Ascending aorta (tissue), 2 donors: ENCODE data around the gene BRD9. TPM values are rescaled to one million over a fixed set of nuclear protein-coding genes. Genes with fewer than 3 reads are reported as not detected.
A peak's percentile ranks its signal among the peaks of the same experiment; 100 is the strongest.

Experiments
- DNase-seq, 2 donors: peaks; one replicate each; pipeline ENCODE4 v3.0.0-alpha.2; 2019; ENCODE audit warnings: low spot score in 2 of 2
- H3K27ac ChIP-seq, 2 donors: fragments of 200-600 bp; sonication (generic); one replicate each; pipeline ENCODE4 v1.5.1; 2016 to 2017; ENCODE audit warnings: mild to moderate bottlenecking in 1 of 2
- H3K27me3 ChIP-seq: fragments of 200-600 bp; sonication (generic); one replicate; pipeline ENCODE4 v1.5.1; 2017
- H3K36me3 ChIP-seq, 2 donors: fragments of 200-600 bp; sonication (generic); one replicate each; pipeline ENCODE4 v1.5.1; 2016
- H3K4me1 ChIP-seq, 2 donors: fragments of 200-600 bp; sonication (generic); one replicate each; pipeline ENCODE4 v1.5.1; 2016 to 2017; ENCODE audit warnings: mild to moderate bottlenecking in 1 of 2
- H3K4me3 ChIP-seq, 2 donors: fragments of 200-600 bp; sonication (generic); one replicate each; pipeline ENCODE4 v1.5.1; 2016 to 2017; ENCODE audit warnings: mild to moderate bottlenecking in 1 of 2
- H3K9me3 ChIP-seq, 2 donors: fragments of 200-600 bp; sonication (generic); one replicate each; pipeline ENCODE4 v1.5.1; 2016
- intact Hi-C: fragments of 100-400 bp; cut with DNase I; formaldehyde crosslinking; loops from one replicate; pipeline ENCODE4 v1.15.1; 2023
- total RNA-seq: library from RNA; depleted of rRNA; stranded (reverse); fragments of >200 nt; gene quantifications from one replicate; pipeline ENCODE4 v1.1.0, GENCODE V29; 2016
- TF ChIP-seq, protein P1 (sequence below), 3 experiments: fragments of 200-600 bp in 2 of 3; fragments of 450-650 bp in 1 of 3; sonication (generic) in 2 of 3; IDR thresholded peaks; one replicate each; pipeline ENCODE4 v1.5.1; 2016 to 2019; ENCODE audit warnings: antibody characterized with exemption in 3 of 3, mild to moderate bottlenecking in 1 of 3, moderate library complexity in 1 of 3

The BRD9 gene
- total RNA-seq, 1 donor from 2014 or later: 13.6 TPM

DNA sequence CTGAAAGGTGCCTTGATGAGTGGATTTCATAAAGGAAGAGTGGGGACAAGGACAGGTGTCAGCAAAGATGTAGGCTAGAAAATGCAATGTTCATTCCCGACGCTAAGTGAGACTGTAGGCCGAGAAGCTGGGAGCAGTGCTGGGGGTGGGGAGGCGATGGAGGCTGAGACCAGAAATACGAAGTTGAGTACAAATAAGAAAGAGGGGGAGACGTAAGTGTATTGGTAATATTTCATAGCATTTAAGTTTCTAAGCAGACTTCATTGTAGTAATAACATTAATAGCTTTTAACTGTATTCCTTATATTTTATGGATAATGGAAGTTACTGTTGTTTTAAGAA lies 11.1 kb upstream of the BRD9 start:
- TF ChIP-seq, protein P1, sequence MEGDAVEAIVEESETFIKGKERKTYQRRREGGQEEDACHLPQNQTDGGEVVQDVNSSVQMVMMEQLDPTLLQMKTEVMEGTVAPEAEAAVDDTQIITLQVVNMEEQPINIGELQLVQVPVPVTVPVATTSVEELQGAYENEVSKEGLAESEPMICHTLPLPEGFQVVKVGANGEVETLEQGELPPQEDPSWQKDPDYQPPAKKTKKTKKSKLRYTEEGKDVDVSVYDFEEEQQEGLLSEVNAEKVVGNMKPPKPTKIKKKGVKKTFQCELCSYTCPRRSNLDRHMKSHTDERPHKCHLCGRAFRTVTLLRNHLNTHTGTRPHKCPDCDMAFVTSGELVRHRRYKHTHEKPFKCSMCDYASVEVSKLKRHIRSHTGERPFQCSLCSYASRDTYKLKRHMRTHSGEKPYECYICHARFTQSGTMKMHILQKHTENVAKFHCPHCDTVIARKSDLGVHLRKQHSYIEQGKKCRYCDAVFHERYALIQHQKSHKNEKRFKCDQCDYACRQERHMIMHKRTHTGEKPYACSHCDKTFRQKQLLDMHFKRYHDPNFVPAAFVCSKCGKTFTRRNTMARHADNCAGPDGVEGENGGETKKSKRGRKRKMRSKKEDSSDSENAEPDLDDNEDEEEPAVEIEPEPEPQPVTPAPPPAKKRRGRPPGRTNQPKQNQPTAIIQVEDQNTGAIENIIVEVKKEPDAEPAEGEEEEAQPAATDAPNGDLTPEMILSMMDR (IDR thresholded peaks at IDR 0.05): no peak
- intact Hi-C loops: loop anchor here (2.0 kb wide), 1 partner anchor 233 kb away; no protein-coding TSS in a partner anchor
- no peaks in the 10 kb centered on the region for H3K36me3 ChIP-seq

DNA sequence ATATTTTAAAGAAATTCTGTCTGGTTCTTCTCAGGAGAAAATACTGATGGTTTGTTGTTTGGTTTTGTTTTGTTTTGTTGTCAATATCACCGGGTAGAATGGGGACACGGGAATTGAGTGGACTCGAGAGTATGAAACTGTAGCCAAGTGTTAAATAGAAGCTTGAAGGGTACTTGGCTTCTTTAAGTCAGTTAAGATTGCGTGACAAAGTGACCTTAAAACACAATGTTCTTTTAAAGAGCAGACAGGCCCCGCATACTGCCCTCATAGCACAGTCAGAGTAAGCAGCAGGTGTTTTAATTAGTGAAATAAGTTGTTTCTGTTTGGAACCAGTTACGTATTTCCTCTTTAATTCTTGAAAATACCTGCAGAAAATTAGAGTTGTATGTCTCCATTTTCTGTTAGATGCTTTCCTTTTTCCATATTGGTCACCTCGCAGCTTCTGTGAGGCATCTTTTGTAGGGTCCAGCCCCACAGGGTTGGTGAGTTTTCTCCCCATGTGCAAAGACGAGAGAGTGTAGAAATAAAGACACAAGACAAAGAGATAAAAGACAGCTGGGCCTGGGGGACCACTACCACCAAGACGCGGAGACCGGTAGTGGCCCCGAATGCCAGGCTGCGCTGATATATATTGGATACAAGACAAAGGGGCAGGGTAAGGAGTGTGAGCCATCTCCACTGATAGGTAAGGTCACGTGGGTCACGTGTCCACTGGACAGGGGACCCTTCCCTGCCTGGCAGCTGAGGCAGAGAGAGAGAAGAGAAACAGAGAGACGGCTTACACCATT lies 9.7 kb upstream of the BRD9 start:
- intact Hi-C loops: loop anchor here (2.0 kb wide), 1 partner anchor 232 kb away; no protein-coding TSS in a partner anchor
- DNase-seq: peak in 1 of 2 donors; percentile 53
- Histone ChIP-seq H3K36me3 (no peaks in the 10 kb centered on the region), H3K27ac (no peak overlapping the region), H3K4me1 (no peaks in the 10 kb centered on the region), H3K27me3 (no peaks in the 10 kb centered on the region), H3K9me3 (no peaks in the 10 kb centered on the region), H3K4me3 (no peak overlapping the region)
- TF ChIP-seq, protein P1 (IDR thresholded peaks at IDR 0.05): no peak

More for the DNA sequence above, 11.1 kb upstream of the BRD9 start:
- Histone ChIP-seq H3K4me3 (no peak overlapping the region), H3K27me3 (no peaks in the 10 kb centered on the region), H3K9me3 (no peaks in the 10 kb centered on the region), H3K27ac (no peak overlapping the region), H3K4me1 (no peaks in the 10 kb centered on the region)
- DNase-seq: peak in 1 of 2 donors; percentile 46

DNA sequence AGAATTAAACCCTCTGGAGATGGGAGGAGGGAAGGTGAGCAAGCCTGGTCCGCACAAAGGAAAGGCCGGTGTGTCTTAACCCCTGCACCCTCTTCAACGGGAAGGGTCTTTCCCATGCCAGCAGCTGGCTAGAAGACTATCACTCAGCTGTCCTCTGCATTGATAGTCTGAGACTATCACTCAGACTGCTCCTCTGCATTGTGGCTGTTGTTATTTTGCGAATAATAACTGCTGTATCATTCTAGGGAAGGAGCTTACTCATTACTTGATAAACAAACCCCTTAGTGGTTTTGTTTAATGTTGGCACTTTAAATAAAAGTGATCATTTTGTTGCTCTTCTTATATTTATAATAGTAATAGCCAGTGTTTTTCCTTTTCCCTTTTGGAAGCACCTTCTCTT lies 8.2 kb upstream of the BRD9 start:
- no peaks in the 10 kb centered on the region for H3K36me3 ChIP-seq
- H3K27ac ChIP-seq: no peak overlapping the region
- no peak overlapping the region for H3K4me3 ChIP-seq
- H3K4me1 ChIP-seq: no peaks in the 10 kb centered on the region
- H3K27me3 ChIP-seq: no peaks in the 10 kb centered on the region
- TF ChIP-seq, protein P1 (IDR thresholded peaks at IDR 0.05): no peak
- no peaks in the 10 kb centered on the region for H3K9me3 ChIP-seq
- DNase-seq: no peak
- intact Hi-C loops: no loop called here

DNA sequence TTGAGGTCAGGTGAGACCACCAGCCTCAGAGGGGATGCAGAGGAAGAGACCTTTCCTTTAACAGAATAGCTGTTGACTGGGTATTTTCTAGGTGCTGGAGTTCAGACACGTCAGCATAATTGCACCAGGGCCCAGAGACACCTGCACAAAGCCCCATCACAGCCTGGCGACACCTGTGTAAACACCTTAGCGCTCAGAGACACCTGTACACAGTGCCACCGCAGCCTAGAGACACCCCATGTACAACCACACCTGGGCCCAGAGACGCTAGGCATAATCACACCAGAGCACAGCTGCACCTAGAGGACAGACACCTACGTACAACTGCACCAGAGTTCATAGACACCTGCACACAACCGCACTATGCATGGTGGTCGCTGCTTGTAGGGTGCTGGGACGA lies 1.1 kb upstream of the BRD9 start:
- TF ChIP-seq, protein P1 (IDR thresholded peaks at IDR 0.05): no peak
- peak overlapping the region in 1 of 2 donors; percentile 88 for H3K4me3 ChIP-seq
- H3K27ac ChIP-seq: no peak overlapping the region
- no peak for DNase-seq
- H3K4me1 ChIP-seq: peaks cover 13% of the 10 kb centered on the region in 2 donors
- intact Hi-C loops: loop anchor here (2.0 kb wide), 2 partner anchors 201 to 423 kb away; partner anchors contain the start of gene TPPP
- no peaks in the 10 kb centered on the region for H3K9me3 ChIP-seq
- no peaks in the 10 kb centered on the region for H3K27me3 ChIP-seq
- peaks cover 19 to 24% of the 10 kb centered on the region in 2 donors for H3K36me3 ChIP-seq

DNA sequence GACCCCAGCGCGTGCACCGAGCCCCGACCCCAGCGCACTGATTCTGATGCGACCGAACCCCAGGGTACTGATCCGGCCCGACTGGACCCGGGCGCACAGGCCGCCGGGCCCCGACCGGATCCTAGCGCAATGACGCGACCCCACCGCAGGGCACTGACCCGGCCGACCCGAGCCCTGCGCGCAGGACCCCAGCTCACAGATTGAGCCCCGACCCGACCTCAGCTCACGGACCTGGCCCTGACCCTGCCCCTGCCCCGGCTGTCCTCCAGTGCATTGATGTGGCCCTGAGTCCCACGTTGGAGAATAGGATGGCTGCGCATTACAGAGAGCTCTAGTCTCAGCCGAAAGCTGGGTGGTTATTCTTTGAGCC lies 521 bp upstream of the BRD9 start:
- TF ChIP-seq, protein P1 (IDR thresholded peaks at IDR 0.05): no peak
- Histone ChIP-seq H3K36me3 (peaks cover 24 to 30% of the 10 kb centered on the region in 2 donors), H3K4me3 (peak overlapping the region; percentile 88 to 100), H3K27ac (no peak overlapping the region), H3K27me3 (no peaks in the 10 kb centered on the region), H3K9me3 (no peaks in the 10 kb centered on the region), H3K4me1 (peaks cover 13% of the 10 kb centered on the region in 2 donors)
- intact Hi-C loops: loop anchor here (2.0 kb wide), 1 partner anchor 200 kb away; the partner anchor contains the start of gene TPPP
- DNase-seq: no peak
